IMR-90 (cell line): Measurements from ENCODE around the gene LARP1. TPM values are rescaled to one million over a fixed set of nuclear protein-coding genes. Genes with fewer than 3 reads are reported as not detected.

Source experiments
- ATAC-seq: fragments of 200-7000 bp; cut with Tn5 transposase; 2 replicates; pipeline ENCODE4 v1.9.1; 2020; ENCODE audit warnings: low read depth, mild to moderate bottlenecking, moderate library complexity
- BruUV-seq: library from RNA; stranded (reverse); fragments of 400-500 nt; replicated peaks from 2 replicates; lab custom pipeline; 2021; lab: Mats Ljungman, UMichigan
- CTCF ChIA-PET: fragments of 300-600 bp; formaldehyde crosslinking; extraction: SDS; loops from one replicate; lab custom pipeline; 2021; ENCODE audit warnings: antibody characterized with exemption; lab: Yijun Ruan, JAX
- POLR2A ChIA-PET: fragments of 300-600 bp; sonication (Branson Sonifier 250); formaldehyde crosslinking; loops from one replicate; lab custom pipeline; 2022; ENCODE audit warnings: antibody characterized with exemption; ENCODE audit not compliant: unreplicated experiment; lab: Charles Lee
- DNase-seq: peaks from one replicate; pipeline ENCODE4 v3.0.0; 2013
- H2AFZ ChIP-seq: replicated peaks from 2 replicates; pipeline ENCODE3; 2013; ENCODE audit warnings: low read length, mild to moderate bottlenecking; ENCODE audit not compliant: poor library complexity
- H2AK5ac ChIP-seq: 2 replicates; pipeline ENCODE4 v1.6.1; 2013; ENCODE audit warnings: low read depth, low read length, inconsistent platforms
- H2AK9ac ChIP-seq: replicated peaks from 2 replicates; pipeline ENCODE3; 2013; ENCODE audit warnings: mild to moderate bottlenecking, low read depth, low read length, moderate library complexity; ENCODE audit not compliant: poor library complexity
- H2BK120ac ChIP-seq: 2 replicates; pipeline ENCODE4 v1.6.1; 2013; ENCODE audit warnings: low read depth, low read length, inconsistent platforms
- H2BK15ac ChIP-seq: 3 replicates; pipeline ENCODE4 v1.6.1; 2013; ENCODE audit warnings: low read depth, low read length, inconsistent platforms
- H2BK20ac ChIP-seq: 2 replicates; pipeline ENCODE4 v1.6.1; 2013; ENCODE audit warnings: low read depth, mild to moderate bottlenecking, inconsistent platforms, low read length, moderate library complexity
- H2BK5ac ChIP-seq: 2 replicates; pipeline ENCODE4 v1.6.1; 2013; ENCODE audit warnings: mild to moderate bottlenecking, low read depth, low read length, inconsistent platforms; ENCODE audit not compliant: poor library complexity, severe bottlenecking
- H3K14ac ChIP-seq: replicated peaks from 2 replicates; pipeline ENCODE4 v1.6.1; 2013; ENCODE audit warnings: low read depth, low read length, inconsistent platforms
- H3K18ac ChIP-seq: 2 replicates; pipeline ENCODE4 v1.6.1; 2013; ENCODE audit warnings: low read depth, low read length, control low read depth
- H3K23ac ChIP-seq: 2 replicates; pipeline ENCODE4 v1.6.1; 2013; ENCODE audit warnings: low read depth, low read length, inconsistent platforms
- H3K27ac ChIP-seq: 2 replicates; pipeline ENCODE4 v1.5.1; 2013; ENCODE audit warnings: mild to moderate bottlenecking, control low read depth, low read length; ENCODE audit not compliant: insufficient read depth
- H3K27me3 ChIP-seq: 2 replicates; pipeline ENCODE4 v1.6.1; 2013; ENCODE audit warnings: low read length; ENCODE audit not compliant: control insufficient read depth, insufficient read depth
- H3K36me3 ChIP-seq: 2 replicates; pipeline ENCODE4 v1.6.1; 2013; ENCODE audit warnings: low read length, mixed read lengths; ENCODE audit not compliant: control insufficient read depth, insufficient read depth
- H3K4ac ChIP-seq: 2 replicates; pipeline ENCODE4 v1.6.1; 2013; ENCODE audit warnings: low read depth, low read length, inconsistent platforms
- H3K4me1 ChIP-seq: 2 replicates; pipeline ENCODE4 v1.6.1; 2013; ENCODE audit warnings: low read length, mixed read lengths; ENCODE audit not compliant: control insufficient read depth, insufficient read depth
- H3K4me2 ChIP-seq: 2 replicates; pipeline ENCODE4 v1.6.1; 2013; ENCODE audit warnings: low read depth, mild to moderate bottlenecking, control low read depth, low read length, moderate library complexity
- H3K4me3 ChIP-seq: 2 replicates; pipeline ENCODE4 v1.5.1; 2013; ENCODE audit warnings: low read depth, mild to moderate bottlenecking, control low read depth, low read length, moderate library complexity; ENCODE audit not compliant: insufficient read depth
- H3K56ac ChIP-seq: 2 replicates; pipeline ENCODE4 v1.6.1; 2013; ENCODE audit warnings: low read length, inconsistent platforms; ENCODE audit not compliant: insufficient read depth; ENCODE audit errors: extremely low read depth
- H3K79me1 ChIP-seq, 2 experiments: 2 replicates each; pipeline ENCODE4 v1.6.1; 2013; ENCODE audit warnings: low read length in 2 of 2, inconsistent platforms in 1 of 2, low read depth in 1 of 2
- H3K9ac ChIP-seq: 2 replicates; pipeline ENCODE4 v1.6.1; 2013; ENCODE audit warnings: low read depth, low read length, control low read depth
- H3K9me1 ChIP-seq: 2 replicates; pipeline ENCODE4 v1.6.1; 2013; ENCODE audit warnings: low read length, inconsistent platforms; ENCODE audit not compliant: insufficient read depth
- H3K9me3 ChIP-seq: 2 replicates; pipeline ENCODE4 v1.6.1; 2013; ENCODE audit warnings: low read length; ENCODE audit not compliant: control insufficient read depth, insufficient read depth
- H4K20me1 ChIP-seq: 2 replicates; pipeline ENCODE4 v1.6.1; 2013; ENCODE audit warnings: low read length, inconsistent platforms; ENCODE audit not compliant: insufficient read depth
- H4K5ac ChIP-seq: 2 replicates; pipeline ENCODE4 v1.6.1; 2013; ENCODE audit warnings: mild to moderate bottlenecking, low read depth, low read length, control low read depth
- H4K8ac ChIP-seq, 2 experiments: 2 replicates each; pipeline ENCODE4 v1.6.1; 2013; ENCODE audit warnings: low read depth in 2 of 2, low read length in 2 of 2, control low read depth in 1 of 2, inconsistent platforms in 1 of 2
- H4K91ac ChIP-seq: 2 replicates; pipeline ENCODE4 v1.6.1; 2013; ENCODE audit warnings: low read depth, low read length, inconsistent platforms; ENCODE audit not compliant: insufficient read depth
- MAFK ChIP-seq: IDR thresholded peaks from 2 replicates; pipeline ENCODE4 v1.6.1; 2012; ENCODE audit warnings: low read depth, low read length, improper control_type of control experiment
- MAZ ChIP-seq: IDR thresholded peaks from 2 replicates; pipeline ENCODE4 v1.6.1; 2012; ENCODE audit warnings: low read depth, mild to moderate bottlenecking, low read length, improper control_type of control experiment, moderate library complexity, borderline replicate concordance
- MXI1 ChIP-seq: IDR thresholded peaks from 2 replicates; pipeline ENCODE4 v1.6.1; 2012; ENCODE audit warnings: low read depth, mild to moderate bottlenecking, low read length, moderate library complexity, borderline replicate concordance
- NFE2L2 ChIP-seq: fragments of 150-350 bp; IDR thresholded peaks from 2 replicates; pipeline ENCODE4 v1.6.1; 2016; ENCODE audit warnings: low read depth, mild to moderate bottlenecking, low read length
- RAD21 ChIP-seq: IDR thresholded peaks from 2 replicates; pipeline ENCODE4 v1.6.1; 2012; ENCODE audit warnings: low read length, improper control_type of control experiment
- WGBS, 2 experiments: methylation state at CpG; one replicate each; pipeline versions ENCODE4 v1.1.5 to v1.1.7; 2013; ENCODE audit warnings: missing lambda C conversion rate in 2 of 2; ENCODE audit not compliant: insufficient read length in 1 of 2; ENCODE audit errors: extremely low coverage in 2 of 2; 5-methylcytosine and 5-hydroxymethylcytosine counted together
- dilution Hi-C: fragments of 300-500 bp; cut with HindIII; formaldehyde crosslinking; loops from one replicate; pipeline ENCODE4 v1.14.3; 2018; ENCODE audit warnings: low sequenced_read_pairs; ENCODE audit not compliant: unreplicated experiment
- in situ Hi-C: fragments of 300-500 bp; cut with MboI; formaldehyde crosslinking; loops from 3 replicates; pipeline ENCODE4 v1.14.3; 2019; ENCODE audit warnings: low sequenced_read_pairs, inconsistent platforms, mixed read lengths
- intact Hi-C: fragments of 100-400 bp; cut with micrococcal nuclease; formaldehyde crosslinking; loops from 2 replicates; pipeline ENCODE4 v1.10.0; 2022
- polyA plus RNA-seq, 3 experiments: library from polyadenylated mRNA; depleted of rRNA; stranded (reverse); fragments of >200 nt; gene quantifications; 2 replicates each; pipeline ENCODE4 v1.2.3, GENCODE V29; 2012; ENCODE audit warnings: low replicate concordance in 1 of 3
- total RNA-seq: library from RNA; depleted of rRNA; stranded (reverse); fragments of >200 nt; gene quantifications from 2 replicates; pipeline ENCODE4 v1.2.3, GENCODE V29; 2012
- TF ChIP-seq, protein P1 (sequence below): fragments of 150-350 bp; IDR thresholded peaks from 2 replicates; pipeline ENCODE4 v1.6.1; 2017; ENCODE audit warnings: mild to moderate bottlenecking, antibody characterized with exemption, low read length, low read depth

Gene LARP1
- total and polyA plus RNA-seq, 2 of the 4 experiments (the other 2 are of a cell fraction), result 47.3 to 77.4 TPM

DNA sequence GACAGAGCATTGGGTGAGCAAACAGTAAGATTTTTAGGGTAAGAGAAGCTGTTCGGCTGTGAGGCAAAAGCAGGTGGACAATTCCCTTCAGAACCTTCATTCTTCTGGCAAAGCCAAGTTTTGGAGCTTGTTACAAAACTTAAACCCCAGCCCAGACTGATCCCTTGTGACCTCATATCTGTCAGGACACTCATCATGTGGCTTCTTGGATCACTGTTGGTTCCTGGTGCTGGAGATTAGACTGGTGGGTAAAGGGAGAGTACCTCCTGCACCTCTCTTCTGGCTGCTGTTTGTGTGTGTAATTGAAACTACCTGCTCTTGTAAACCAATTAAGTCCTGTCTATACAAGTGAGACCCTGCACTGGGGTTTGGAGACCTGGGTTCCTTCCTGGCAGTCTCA lies 21.0 kb downstream of the LARP1 start:
- no CpG with 5 or more reads among the region's 1 CpG for WGBS, 2 experiments
- Histone ChIP-seq H3K27ac (no peak overlapping the region), H3K14ac (no peak overlapping the region), H2BK20ac (no peak overlapping the region), H3K9me3 (no peaks in the 10 kb centered on the region), H2AFZ (no peak overlapping the region), H3K18ac (no peak overlapping the region), H3K79me1 (peaks cover 6 to 81% of the 10 kb centered on the region in 2 experiments; a peak in 3 of 4 replicates), H3K4me1 (peaks cover 17% of the 10 kb centered on the region), H2BK15ac (no peak overlapping the region), H2BK120ac (no peak overlapping the region), H3K23ac (no peak overlapping the region), H2AK5ac (no peak overlapping the region), H3K9me1 (peaks cover 35% of the 10 kb centered on the region), H3K9ac (no peak overlapping the region), H3K27me3 (no peaks in the 10 kb centered on the region), H2BK5ac (no peak overlapping the region), H3K4me3 (no peak overlapping the region), H2AK9ac (no peak overlapping the region), H3K36me3 (no peaks in the 10 kb centered on the region), H4K91ac (no peak overlapping the region), H4K20me1 (peaks cover 93% of the 10 kb centered on the region), H3K56ac (no peak overlapping the region), H3K4me2 (no peak overlapping the region), H4K5ac (no peak overlapping the region), H3K4ac (no peak overlapping the region), H4K8ac (no peak overlapping the region)
- TF ChIP-seq MAFK (no peak), RAD21 (no peak), MAZ (no peak), NFE2L2 (no peak), MXI1 (no peak)
- TF ChIP-seq, protein P1, sequence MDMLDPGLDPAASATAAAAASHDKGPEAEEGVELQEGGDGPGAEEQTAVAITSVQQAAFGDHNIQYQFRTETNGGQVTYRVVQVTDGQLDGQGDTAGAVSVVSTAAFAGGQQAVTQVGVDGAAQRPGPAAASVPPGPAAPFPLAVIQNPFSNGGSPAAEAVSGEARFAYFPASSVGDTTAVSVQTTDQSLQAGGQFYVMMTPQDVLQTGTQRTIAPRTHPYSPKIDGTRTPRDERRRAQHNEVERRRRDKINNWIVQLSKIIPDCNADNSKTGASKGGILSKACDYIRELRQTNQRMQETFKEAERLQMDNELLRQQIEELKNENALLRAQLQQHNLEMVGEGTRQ, result no peak
- POLR2A ChIA-PET, result no interaction called here
- CTCF ChIA-PET, result no interaction called here
- ATAC-seq (no peak), DNase-seq (no peak)
- dilution Hi-C loops (no loop called here), in situ Hi-C loops (no loop called here), intact Hi-C loops (no loop called here)
- no TSS peak for BruUV-seq
